Glomerular endothelial cell (primary cell): Measurements from ENCODE around the gene UTRN. TPM values are rescaled to one million over a fixed set of nuclear protein-coding genes. Genes with fewer than 3 reads are reported as not detected.

Experiments used
- DNase-seq: peaks from one replicate; pipeline ENCODE4 v3.0.0-alpha.2; 2011; ENCODE audit warnings: low read depth, low spot score; ENCODE audit errors: extremely low read depth
- total RNA-seq: library from RNA; depleted of rRNA; stranded (reverse); fragments of >200 nt; gene quantifications from 2 replicates; pipeline ENCODE4 v1.2.3, GENCODE V29; 2015

UTRN gene
- total RNA-seq, 1 donor from 2014 or later: 335 TPM

DNA sequence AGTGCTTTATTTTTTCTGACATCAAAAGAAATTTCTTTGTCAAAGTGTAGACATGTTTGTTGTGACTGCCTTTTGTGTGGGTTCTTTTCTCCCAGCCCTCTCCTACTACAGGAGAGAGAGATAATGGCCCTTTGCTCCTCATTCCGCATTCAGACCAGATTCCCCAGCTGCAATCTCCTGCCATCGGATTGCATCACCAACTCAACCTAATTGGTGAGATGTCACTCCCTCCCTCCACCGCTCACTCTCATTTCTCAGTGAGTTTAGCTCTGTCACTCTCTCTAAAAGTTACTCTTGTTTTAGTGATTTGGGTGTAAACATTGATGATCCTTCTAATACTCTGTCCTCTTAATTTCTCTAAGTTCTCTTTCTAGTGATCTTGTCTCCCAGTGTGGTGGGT is 22.7 kb downstream of the UTRN start:
- DNase-seq: no peak

DNA sequence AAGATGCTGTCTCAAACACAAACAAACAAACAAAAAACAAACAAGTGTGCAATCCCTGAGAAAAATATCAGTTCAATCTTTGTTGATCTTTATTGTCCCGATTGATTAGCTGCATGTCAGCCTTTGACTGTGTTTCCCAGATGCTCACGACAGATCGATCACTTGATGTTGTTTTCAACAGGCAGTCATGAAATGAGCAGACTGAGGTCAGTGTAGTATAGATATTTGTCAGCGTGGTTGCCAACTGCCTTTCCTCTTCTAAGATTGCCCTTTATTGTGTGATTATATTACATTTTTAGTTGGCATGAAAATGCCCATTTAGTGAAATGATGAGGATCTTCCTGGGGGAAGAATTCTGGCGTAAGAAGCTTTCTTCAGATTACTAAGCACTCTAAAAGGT is 25.6 kb downstream of the UTRN start:
- DNase-seq: no peak

DNA sequence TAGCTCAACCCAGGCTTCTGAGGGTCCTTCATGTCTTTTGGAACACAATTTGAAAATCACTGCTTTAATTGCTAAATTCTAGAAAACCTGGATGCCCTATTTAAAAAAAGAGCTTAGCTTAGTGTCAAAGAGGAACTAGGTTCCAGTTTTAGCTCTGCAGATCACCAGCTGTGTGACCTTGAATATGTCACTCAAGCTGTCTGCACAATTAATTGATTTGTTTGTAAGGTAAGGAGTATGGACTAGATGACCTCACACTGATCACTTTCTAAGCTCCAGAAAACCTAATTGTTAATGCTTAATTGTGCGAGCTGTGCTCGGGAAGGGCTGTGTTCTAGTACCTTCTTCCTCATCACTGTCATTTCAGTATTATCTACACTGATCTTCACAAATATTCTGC is 26.2 kb downstream of the UTRN start:
- DNase-seq: no peak

DNA sequence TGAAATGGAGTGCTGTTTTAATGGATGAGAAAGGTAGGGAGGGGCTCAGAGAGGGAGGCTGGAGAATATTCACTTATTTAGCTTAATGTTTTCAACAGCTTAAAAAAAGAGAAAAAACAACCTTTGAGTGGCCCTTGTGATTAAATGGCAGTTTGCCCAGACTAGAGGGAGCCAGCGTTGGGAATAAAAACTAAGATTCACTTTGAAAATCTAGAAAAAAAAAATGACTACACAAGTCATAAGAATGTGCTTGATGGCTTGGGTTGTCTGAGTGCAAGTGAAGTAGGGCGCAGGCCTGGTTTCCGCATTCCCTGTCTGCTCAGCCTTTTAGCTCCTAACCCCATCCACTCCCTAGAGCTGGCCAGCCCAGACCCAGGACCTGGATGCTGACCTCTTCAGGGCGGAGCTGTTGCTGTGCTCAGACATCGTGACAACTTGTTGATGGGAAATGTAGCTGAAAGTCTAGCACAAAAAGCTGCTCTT is 28.9 kb downstream of the UTRN start:
- DNase-seq: no peak

DNA sequence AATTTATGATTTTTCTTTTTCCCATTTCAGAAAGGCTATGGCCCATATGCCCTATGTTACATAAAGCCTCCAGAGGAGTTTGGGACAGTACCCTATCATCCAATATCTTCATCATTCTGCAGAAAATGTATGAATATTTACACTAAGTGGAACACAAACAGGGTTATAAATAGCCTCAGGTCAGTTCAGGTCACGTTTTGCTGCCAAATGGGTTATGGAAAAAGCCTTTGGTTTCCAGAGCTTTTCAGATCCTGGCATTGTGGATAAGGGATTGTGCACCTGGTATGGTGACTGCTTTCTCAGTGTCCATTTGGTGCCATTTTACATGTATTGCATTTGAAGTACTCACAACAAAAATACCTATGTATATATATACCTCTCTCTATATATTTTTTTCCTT is 29.4 kb downstream of the UTRN start:
- DNase-seq: no peak

DNA sequence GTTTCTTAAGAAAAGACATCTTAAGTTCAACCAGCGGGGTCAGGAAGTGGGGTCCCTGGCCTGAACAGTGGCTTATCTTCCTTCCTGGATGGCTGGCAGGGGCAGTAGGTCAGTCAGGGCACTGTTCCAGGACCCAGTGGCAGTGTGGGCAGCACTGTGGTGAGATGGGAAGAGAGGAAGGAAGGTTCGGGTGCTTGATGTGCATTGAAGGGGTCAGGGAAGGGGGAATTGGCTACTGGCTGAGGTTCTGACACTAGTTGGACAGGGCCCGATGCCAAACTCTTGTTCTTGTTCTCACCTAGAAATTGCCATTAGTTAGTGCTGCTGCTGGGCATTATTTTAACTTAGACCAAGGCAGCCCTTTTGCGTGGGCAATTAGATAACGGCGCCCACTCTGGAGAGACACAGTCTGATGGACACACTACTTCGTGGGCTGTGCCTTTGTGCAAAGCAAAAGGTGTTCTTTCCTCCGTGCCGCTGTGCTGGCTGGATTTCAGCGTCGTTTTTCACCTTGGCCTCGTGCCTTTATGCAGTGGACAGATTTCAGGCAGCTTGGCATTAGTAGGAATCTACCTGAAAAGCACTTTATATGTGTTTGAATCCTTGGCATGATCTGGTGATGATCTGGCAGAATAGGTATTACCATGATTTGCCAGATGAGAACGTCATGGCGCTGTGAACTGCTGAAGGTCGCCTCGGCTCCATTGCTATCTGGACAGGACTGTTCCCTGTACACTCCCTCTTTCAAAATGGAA is 30.3 kb downstream of the UTRN start:
- no peak for DNase-seq

DNA sequence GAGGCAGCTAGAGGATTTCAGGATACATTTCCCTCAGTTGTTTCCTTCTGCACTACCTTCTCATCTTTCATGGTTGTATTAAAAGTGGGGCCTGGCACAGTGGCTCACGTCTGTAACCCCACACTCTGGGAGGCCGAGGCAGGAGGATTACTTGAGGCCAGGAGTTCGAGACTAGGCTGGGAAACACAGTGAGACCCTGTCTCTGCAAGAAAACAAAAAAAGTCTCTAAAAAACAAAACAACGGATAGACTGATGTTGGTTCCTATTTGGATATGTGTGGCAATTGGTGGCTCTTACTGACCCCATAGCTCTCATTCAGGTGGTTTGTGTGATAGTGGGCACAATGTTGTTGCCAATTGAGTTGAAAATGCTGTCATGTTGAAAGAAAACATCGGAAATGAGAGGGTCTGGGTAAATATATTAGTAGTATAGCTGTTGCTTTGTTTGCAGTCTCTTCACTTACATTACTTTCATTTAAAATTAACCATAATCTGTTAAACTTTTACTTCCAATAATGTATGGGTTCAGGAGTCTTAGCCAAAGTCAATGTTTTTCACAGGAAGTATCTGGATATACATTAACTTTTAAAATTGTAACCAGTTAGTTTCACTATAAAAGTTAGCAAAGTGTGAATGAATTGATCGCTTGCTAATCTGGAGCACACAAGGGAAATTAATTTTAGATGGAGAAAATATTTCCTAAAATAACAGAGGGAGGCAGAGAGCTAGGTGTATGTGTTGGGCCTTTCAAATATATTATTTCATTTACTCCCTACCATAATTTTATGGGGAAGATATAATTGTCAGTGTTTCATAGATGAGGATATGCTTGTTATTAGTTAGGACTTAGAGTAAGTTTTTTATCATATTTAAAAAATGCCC is 31.1 kb downstream of the UTRN start:
- DNase-seq: no peak

DNA sequence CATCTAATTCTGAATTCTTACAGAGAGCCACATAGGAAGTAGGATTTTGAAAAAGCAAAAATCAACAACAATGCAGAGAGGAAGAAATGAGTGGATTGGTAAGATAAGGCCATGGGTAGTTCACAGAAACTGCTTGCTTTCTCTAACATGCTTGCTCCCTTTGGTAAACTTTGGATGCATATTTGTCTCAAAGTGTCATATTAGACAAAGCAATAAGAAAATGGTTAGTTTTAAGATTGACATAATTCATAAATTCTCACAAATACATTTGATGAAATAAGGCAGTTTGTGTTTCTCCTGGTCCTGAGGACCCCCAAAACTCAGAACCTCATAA is 31.7 kb downstream of the UTRN start:
- DNase-seq: no peak

DNA sequence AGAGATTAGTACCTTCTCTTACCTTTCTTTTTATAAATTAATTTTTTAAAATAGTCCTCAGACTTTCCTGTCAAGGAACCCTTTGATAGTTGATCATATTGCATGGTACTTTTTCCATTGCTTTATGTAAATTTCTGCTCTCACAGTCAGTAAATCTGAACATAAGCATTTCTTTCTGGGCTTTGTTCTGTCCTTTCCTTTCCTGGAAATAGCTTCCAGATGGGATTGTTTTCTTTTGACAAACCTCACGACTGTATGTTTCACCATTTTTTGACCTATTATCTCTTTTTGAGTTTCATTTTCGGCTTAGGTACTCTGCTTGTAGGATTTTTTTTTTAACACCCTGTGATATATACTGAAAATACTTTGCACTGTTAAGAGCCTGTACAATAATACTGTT is 32.6 kb downstream of the UTRN start:
- no peak for DNase-seq

DNA sequence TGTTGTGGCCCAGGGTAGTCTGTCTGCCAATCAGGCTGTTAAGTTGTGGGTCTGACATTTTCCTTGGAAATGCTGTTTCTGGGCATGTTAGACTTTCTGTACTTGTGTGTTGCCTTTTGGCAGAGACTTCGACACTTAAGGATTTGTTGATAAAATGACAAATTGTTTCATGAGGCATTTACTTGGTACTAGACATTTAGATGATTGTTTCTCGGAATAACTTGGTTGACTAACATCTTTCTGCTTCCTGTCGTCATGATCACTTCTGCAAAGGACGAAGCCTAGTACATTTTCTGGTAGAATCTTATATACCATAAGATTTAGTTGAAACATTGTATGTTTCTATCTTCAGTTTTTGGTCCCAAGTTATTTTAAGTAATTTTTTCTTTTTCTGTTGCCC is 34.1 kb downstream of the UTRN start:
- DNase-seq: no peak

DNA sequence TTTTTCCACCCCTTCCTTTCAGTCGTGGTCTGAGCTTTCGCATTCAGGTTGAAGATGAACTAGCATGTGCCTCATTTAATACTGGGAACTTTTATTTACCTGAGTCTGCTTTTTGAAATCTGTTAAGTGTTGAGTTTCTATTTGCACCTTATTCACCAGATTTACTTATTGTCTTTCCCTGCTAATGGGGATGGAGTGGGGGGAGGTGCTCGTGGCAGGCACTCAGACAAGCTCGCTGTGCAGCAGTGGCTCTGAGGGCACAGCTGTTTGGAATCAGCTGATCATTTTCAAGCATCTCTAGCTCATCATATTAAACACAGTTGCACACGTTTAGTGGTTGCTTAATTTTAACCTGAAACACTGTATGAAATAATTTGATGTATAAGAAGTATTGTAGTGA is 35.6 kb downstream of the UTRN start:
- no peak for DNase-seq

DNA sequence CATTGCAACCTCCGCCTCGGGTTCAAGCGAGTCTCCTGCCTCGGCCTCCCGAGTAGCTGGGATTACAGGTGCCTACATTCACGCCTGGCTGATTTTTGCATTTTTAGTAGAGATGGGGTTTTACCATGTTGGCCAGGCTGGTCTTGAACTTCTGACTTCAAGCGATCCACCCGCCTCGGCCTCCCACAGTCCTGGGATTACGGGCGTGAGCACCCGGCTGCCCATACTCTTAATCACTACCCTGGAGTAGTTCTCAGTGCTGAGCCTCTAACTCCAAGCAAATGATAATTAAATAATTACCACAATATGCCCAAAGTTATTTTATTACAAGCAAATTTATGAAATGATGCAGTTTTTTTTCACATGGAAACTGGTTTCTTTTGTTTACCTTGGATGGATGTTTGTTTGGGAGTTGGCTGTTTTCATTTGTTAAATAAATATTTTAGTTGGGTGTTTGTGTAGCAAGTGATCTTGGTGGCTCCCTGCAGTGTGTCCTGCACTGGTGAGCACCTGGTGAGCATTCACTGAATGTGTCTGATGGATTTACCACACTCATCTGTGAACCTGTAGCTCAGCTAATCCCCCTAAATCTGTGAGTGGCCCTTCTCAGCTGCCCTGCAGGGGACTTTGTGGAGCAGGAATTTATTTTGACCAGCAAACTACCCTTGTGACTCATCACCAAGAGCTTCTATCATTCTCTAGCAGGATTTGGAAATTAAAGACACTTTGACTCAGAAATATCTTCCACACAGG is 36.9 kb downstream of the UTRN start:
- DNase-seq: no peak

DNA sequence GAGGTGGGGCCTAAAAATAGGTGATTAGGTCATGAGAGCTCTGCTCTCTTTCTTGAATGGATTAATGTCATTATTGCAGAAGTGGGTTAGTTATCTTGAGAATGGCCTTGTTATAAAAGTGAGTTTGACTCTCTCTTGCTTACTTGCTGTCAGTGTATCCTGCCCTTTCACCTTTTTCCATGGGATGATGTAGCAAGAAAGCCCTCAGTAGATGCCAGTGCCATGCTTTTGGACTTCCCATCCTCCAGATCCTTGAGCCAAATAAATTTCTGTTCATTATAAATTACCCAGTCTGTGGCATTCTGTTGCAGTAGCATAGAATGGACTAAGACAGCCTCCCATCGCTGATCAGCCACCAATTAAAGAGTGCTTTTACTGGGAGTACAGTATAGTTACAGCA is 40.1 kb downstream of the UTRN start:
- no peak for DNase-seq

DNA sequence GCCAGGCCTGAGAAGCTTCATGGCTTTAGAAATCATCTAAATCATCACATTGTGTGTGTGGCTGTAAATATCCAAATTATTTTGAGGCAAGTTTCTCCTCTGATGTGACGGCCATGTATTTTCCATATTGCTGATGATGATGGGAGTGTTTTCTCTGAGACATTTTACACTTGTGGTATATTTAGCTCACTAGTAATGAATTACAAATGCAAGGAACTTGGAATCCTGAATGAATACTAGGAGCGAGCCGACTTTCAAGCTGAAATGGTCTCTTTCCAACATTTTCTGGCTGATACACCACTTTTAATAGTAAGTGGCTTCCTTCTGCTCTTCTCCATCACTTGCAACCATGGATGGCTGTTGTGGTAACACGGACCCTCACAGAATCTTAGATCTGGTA is 41.3 kb downstream of the UTRN start:
- no peak for DNase-seq

DNA sequence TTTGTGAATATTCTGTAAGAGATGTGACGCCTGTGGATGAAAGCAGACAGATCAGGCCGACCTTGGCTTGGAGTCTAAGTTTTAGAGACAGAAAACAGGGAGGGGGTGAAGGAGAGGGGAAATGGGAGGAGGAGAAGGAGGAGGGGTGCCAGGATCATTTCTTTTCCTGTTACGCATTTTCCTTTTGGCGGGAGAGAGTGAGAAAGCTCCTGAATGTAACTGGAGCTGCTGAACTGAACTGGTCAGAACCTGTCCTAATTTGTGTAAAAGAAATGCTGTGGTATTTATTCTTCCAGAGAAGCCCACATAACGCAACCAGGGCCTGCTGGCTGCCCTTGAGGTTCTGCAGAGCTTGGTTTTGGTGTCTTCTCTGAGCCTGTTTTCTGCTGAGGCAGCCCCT is 41.9 kb downstream of the UTRN start:
- DNase-seq: no peak

DNA sequence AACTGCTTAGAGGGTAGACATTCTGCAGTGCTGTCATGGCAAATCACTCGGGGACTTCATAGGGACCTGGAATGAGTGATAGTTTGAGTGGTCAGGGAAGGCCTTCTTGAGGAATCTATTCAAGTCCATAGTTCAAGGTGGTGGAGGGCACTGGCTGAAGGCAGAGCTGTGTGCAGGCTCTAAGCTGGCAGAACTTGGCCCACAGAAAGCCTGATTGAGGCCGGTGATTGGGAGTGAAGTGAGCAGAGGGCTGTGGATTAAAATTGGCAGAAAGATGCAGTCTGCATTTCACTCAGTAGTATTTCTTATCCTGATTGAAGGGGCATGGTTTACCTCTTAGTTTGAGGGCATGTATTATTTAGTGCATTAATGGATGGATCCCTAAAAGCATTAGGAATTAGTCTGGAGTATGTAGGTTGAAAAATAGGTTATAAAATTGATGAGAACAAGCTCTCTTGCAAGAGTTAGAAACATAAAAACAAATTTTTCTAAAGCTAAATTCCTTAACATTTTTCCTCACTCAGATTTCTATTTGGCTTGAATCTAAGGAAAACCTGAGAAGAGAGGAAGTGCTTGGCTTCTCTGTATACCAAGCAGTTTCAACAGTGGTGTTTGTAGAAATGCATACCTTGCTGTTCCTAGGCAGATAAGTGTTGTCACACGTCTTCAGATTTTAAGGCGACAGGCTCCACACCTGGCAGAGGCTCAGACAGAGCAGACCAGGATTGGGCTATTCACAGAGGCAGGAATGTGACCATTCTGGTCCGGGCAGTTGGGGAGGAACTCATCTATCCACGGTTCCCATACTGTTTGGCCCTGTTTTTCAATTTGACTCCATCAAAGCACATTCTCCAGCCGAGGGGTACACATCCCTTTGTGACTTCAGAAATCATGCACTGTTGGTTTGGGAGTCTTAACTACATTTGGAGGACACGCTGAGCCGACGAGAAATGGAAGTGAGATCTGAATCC is 45.2 kb downstream of the UTRN start:
- DNase-seq: no peak

DNA sequence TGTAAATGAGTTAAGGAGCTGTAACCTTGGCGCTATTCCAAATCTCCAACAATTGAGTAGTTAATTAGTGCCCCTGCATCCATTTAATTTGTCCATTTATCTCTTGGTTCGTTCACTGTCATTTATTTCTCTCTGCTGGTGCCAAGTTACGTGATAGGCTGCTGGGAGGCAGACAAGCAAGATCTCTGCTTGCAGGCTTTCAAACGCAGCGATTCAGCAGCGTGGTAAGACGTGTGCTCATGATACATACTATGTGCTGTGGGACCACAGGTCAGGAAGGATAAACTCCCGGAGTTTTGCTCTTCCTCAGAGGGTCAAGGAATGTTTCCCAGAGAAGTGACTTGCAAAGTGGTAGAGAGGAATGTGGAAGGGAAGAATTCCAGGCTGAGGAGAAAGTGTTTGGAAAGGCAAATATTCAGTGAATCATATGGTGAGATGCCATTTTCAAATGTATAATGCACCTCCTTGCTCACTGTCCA is 46.4 kb downstream of the UTRN start:
- DNase-seq: no peak

DNA sequence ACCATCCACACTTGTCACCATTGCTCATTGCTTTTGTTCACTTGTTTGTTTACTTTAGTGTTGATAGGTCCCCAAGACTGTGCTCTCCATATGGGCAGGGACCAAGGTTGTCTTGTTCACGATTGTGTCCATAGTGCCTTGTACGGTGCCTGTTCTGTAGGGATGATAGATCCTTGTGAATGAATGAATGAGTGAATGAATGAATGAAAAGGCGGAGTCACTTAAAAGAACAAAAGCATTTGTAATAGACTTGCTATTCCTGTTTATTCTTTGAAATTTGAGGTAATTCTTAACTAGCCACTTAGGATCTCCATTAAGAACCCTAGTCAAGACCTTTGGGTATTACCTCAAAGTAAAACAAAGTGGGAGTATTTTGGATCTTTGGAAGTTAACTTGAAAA is 47.0 kb downstream of the UTRN start:
- DNase-seq: no peak

DNA sequence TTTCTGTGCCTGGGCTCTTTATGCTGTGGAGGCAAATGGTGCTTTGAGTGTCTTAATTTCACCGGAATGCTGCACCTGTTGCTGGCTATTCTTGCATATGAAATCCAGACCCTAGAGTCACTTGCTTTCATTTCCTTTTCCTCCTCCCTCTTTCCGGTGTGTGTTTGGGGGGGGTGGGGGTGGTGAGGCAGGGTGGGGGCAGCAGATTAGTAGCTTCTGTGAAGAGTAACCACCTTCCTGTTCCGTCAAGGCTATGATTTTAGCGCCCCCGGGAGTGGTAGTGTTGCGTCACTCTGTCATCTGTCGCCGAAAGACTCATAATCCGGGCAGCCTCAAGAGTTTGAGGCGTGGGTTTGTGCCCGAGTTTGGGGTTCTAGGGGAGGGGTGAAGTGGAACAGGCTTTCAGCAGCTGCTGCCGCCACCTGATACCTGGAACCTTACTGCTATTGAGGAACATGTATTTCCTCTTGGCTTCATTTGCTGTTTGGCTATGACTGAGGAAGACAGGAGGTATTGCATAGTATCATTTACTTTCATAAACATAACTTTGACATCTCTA is 49.1 kb downstream of the UTRN start:
- DNase-seq: no peak
